NB4 (cell line): ENCODE results near the gene TSHZ2.

Experiments
- CTCF ChIP-seq: IDR thresholded peaks from one replicate; pipeline ENCODE4 v1.5.1; 2012; ENCODE audit warnings: low read depth, low read length
- POLR2A ChIP-seq: IDR thresholded peaks from 2 replicates; pipeline ENCODE4 v1.6.1; 2011; ENCODE audit warnings: mild to moderate bottlenecking; ENCODE audit not compliant: insufficient read length; ENCODE audit errors: extremely low read depth

- TF ChIP-seq CTCF (no peak), POLR2A (no peak)
These were observed 202.3 kb downstream of the TSHZ2 start for GRCh38 chr20:53174454-53174853.
